Limb (tissue), 2 donors: ENCODE data around the gene NAT14.
"Not testable (repeated sequence)": the region's sequence is repeated elsewhere in the genome, so short reads cannot be mapped to it uniquely, and the experiment has no call there.

ENCODE experiments used
- DNase-seq, 2 donors: peaks; one replicate each; pipeline ENCODE4 v3.0.0-alpha.2; 2016; ENCODE audit errors: extremely low spot score in 2 of 2

NAT14 gene, protein sequence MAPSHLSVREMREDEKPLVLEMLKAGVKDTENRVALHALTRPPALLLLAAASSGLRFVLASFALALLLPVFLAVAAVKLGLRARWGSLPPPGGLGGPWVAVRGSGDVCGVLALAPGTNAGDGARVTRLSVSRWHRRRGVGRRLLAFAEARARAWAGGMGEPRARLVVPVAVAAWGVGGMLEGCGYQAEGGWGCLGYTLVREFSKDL

DNA sequence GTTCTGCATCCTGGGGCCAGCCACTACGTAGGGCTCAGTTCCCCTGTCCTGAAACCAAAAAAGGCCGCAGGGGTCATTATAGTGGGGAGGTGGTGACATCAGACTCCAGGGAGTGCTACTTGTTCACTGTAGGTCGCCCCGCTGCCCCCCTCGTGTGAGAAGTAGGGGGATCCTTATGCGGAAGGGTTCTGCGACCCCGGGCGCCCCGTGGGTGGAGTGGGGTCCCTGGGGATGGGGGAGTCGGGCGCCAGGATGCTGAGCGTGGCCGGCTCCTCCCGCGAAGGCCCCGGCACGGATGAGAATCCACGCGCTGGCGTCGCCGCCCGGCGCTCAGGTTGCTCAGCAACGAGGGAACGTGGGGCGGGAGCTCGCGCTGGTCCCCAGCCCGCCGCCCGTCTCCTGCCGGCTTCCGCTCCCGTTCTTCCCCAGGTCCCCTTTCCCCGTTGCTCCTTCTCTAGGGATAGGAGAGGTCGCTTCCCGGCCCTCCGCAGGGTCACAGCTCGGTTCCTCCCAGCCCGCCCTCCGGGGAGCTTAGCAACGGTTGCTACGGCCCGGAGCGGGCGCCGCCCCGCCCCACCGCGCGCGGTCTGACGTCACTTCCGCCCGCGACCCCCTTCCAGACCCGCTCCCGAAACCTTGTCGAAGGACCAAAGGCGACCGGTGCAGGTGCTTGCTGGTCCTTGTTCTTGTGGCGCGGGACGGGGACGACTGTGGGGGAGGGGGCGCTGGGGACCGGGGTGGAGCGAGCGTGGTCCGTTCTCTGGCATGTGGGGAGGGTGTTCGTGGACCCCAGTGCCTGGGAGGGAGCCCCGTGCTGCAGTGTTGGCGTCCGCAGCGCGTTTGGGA, at the start of gene NAT14:
TSS of gene NAT14 (plus strand) at position 596 of the 846 bp plus-strand sequence. CDS start 521 bp downstream, outside the sequence.
- peak; percentile 75 to 93 for DNase-seq

DNA sequence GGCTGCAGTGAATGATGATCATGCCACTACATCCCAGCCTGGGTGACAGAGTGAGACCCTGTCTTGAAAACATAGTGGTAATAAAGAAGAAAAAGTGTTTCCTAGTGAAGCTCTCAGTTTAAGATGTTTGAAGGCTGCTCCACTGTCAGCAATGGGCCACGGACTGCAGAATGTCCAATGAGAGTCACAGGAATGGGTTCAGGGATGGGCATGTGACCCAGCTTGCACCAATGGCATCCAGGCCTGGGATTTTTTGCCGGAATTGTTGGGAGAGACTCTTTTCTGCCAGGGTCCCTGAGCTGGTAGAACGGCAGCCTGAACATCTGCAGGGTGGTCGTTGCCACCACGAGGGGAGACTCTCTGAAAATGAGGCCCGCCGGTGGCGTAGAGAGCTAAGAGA, 48.1 kb upstream of the NAT14 start:
- no peak for DNase-seq

DNA sequence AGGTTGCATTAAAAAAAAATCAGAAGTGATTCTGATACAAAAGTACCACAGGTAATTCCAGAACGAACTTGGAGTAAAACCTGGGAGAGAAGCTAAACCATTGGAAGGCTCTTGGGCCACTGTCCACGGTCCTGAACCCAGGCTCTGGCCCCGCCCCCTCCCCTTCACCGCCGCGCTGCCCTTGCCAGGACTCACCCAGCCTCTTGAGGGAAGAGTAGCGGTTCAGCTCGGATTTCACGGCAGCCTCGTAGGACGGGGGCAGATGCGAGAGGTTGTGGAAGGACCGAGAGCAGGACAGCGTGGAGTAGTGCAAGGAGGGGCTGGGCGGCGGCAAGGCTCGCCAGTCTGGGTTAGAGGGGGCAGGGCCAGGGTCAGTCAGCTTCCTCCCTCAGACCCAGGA, 47.6 kb upstream of the NAT14 start:
- peak; percentile 57 to 85 for DNase-seq

DNA sequence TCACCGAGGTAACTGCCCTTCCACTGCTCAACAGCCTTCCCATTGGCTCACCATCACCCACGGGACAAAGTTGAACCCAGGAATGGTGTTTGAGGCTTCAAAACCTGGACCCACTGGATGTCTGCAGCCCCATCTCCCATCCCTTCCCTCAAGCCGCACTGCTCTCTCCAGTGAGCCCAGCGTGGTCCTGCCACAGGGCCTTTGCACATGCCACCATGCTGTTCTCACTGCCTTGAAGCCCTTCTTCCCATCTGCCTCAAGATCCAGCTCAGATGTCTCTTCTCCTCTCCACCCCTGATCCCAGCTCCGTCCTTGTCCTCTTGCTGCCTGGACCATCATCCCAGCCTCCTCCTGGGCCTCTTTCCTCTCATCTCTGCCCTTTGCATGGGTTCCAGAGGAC, 45.9 kb upstream of the NAT14 start:
- no peak for DNase-seq

DNA sequence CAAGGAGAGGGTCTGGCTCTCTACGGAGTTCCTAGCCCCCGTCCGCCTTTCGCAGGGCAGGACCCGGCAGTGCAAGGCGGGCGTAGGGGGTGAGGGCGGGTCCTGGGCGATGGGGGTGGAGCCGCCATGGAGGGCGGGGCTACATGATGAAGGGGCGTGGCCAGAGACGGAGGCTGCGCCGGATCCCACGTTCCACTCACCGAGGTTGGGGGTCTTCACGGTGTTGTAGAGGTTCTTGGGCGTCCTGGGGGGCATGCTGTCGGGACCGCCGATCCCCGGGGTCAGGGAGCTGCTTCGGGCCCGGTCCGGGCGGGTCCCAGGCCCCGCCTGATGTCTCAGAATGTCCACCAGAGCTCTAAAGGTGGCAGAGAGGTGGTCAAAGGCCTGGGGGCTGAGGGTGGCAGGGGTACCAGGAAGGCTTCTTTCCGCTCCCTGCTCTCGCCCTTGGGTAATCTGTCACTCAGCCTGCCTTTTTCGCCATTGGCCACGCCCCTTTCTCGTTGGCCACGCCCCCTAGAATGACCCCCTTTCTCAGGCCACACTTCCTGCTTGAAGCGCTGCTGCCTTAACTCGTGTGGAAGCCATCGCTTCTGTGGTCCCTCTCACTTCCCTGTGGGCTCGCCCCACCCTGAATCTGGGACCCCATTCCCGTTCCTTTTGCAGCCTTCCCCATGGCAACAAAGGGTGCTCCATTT, 44.4 kb upstream of the NAT14 start:
- DNase-seq: no peak

DNA sequence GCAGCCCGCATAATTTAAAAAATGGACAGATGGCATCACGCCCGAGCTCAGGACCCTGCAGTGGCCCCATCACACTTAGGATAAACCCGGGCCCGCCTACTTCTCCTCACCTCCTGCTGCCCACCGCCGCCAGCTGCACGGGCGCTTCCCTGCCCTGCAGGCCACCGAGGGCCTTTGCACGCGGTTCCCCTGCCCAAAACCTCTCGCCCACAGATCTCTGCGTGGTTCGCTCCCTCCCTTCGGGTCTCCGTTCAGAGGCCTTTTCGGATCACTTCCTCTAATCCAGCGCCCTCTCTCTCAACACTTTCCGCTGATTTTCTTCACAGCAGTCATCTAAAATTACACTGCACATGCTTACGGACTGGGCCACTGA, 43.7 kb upstream of the NAT14 start:
- no peak for DNase-seq

DNA sequence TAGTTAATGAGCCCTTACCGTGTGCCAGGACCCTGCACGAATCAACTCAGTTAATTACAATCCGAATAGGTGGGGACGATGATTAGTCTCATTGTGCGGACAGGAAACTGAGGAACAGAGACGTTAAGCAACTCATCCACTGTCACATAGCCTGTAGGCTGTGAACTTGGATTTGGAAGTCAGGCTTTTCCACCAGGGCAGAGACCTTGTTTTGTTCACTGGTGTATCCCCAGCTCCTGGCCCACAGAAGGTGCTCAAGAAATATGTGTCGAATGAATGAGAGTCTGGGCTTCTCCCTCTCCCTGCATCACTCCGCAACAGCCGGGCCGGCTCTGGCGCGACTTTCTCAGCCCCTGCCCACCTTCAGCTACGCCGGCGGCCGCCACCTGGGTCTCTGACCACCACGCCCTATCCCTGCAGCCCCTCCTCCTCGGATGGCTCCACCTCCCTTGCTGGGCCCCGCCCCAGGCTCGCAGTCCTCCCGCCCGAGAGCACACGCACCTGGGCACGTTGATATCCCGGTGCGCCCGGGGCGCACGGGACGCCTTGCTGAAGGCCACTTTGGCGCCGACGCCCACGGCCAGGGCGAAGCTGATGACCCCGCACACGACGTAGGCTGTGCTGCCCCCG, 43.2 kb upstream of the NAT14 start:
- no peak for DNase-seq

DNA sequence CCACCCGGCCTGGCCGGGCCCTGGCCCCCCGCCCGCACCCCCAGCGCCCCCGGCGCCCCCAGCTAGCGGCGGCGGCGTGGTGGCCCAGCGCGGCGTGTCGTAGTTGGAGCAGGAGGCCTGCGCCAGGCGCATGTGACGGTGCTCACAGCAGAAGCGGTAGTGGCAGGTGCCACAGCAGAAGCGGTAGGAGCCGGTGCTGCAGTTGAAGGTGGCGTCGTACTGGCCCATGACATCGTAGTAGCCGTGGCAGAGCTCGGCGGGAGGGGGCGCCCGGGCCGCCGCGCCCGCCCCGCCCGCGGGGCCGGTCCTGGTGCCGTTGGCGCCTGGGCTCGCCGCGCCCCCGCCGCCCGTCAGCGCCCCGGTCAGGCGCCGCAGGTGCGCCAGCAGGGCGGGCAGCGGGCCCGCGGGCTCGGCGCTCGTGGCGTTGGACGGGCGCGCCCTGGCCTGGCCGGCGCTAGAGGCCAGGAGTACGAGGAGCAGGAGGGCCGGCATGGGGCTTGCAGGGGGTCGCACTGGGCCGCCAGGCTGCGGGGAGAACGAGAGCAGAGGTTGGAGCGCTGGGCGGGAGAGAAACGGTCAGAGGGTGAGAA, 42.5 kb upstream of the NAT14 start:
- DNase-seq: no peak

DNA sequence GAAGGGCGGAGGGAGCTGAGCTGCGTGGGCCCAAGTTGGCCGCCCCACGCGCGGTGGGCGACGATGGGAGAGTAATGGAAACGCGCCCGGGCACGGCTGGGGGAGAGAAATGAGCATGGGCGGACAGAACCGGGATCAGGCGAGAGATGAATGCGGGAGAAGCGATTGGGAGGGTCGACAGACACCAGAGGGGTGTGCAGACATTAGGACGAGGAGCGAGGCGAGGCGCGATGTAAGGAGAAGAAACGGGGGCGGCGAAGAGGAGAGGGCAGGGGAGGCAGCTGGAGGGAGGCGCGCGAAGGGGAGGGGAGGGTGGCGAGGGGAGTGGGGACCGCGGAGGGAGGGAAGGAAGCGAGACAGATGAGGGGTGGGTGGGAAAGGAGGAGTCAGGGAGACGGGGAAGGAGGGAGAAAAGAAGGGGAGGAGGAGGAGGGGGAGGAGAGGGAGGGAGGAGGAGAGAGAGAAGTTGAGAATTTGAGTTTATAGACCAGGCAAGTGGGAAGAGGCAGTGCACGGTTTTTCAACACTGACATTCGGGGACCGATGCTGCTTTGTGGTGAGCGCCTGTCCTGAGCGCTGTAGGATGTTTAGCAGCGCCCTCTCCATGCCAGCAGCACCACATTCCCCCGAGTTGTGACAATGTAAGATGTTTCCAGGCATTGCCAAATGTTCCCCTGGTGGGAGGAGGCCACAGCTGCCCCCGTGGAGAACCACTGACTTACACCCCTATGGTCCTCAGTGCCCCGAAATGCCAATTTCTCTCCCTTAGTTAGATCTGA, 41.8 kb upstream of the NAT14 start, which contains the start of gene SHISA7:
TSS of gene SHISA7 (minus strand) at position 256 of the 779 bp plus-strand sequence. CDS start 437 bp downstream, outside the sequence.
- no peak for DNase-seq

DNA sequence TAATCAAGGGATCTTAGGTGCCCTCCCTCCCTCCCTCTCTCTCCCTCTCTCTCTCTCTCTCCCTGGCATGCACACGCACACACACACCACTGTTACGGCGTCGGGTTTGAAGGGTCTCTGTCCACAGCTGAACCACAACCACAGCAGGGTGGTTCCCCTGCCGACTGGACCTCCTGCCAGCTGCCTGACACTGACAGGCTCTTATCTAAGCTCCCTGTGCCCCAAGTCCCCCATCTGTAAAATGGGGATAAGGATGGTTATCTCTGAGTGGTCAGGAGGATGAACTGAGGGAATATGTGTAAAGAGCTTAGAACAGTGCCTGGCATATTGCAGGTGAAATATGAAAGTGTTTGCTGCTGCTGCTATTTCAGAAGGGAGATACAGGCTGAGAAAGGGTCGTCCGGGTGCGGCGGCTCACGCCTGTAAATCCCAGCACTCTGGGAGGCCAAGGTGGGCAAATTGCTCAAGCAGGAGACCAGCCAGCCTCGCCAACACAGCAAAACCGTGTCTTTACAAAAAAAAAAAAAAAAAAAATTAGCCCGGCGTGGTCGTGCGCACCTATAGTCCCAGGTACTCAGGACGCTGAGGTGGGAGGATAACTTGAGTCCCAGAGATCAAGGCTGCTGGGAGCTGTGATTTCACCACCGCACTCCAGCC, 41.0 kb upstream of the NAT14 start:
- no peak for DNase-seq

DNA sequence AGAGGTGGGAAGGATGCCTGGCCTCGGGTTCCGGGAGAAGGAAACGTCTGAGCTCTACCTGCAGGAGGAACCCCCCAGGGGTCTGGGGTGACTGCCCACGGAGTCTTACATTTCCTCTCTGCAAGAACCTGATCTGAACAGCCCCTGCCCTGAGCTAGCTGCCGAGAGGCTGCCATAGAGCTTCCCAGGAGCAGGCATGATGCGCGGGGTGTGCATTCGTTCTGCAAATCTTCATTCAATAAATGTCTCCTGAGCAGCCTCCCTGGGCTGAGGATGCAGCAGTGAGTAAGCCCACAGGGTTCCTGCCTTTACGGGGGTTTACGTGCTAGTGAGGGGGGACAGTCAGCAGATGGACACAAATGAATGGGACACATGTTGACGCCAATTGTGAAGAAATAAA, 40.3 kb upstream of the NAT14 start:
- DNase-seq: no peak

DNA sequence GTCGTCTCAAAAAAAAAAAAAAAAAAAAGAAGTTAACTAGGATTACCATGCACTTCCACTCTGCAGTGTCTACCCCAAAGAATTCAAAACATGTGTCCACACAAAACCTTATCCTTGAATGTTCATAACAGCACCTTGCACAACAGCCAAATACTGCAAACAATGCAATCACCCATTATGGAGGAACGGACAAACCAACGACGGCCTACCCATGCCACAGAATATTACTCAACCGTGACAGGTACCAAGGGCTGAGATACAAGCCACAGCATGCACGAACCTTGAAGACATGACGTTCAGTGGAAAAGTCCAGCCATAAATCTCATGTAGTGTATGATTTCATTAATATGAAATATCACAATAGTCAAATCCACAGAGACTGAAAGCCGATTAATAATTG, 38.9 kb upstream of the NAT14 start:
- DNase-seq: no peak

DNA sequence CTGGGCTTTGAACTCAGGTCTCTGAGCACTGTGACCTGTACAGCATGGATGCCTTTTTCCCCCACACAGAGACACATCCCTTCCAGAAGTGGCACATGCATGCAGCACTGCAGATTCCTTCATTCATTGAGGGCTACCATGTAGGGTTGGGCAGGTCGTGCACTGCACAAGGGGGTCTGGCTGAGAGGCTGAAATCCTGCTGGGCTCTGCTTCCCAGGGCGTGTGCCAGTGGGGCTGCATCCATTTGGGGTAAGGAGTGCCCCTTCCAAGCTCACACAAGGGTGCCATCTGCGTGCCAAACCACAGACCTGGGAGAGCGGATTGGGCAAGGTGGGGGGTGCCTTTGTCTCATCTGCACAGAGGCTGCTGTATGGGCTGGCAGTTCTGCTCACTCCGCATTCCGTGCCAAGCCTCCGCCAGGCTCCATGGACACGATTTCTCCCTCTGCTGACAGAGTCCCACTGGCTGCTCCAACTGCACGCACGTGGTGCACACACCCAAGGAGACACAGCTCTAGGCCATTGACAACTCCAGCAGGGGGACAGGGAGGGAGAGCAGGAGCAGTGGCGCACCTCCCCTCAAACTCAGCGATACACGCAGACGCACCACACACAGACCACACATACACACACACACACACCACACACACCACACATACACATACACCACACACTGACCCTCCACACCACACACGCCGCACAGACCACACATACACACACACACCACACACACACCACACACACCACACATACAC, 37.4 kb upstream of the NAT14 start:
- DNase-seq: no peak

DNA sequence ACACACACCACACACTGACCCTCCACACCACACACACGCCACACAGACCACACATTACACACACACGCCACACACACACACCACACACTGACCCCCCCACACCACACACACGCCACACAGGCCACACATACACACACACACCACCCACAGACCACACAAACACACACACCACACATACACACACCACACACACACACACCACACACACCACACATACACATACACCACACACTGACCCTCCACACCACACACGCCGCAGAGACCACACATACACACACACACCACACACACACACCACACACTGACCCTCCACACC, 36.9 kb upstream of the NAT14 start:
- not testable (repeated sequence) for DNase-seq

DNA sequence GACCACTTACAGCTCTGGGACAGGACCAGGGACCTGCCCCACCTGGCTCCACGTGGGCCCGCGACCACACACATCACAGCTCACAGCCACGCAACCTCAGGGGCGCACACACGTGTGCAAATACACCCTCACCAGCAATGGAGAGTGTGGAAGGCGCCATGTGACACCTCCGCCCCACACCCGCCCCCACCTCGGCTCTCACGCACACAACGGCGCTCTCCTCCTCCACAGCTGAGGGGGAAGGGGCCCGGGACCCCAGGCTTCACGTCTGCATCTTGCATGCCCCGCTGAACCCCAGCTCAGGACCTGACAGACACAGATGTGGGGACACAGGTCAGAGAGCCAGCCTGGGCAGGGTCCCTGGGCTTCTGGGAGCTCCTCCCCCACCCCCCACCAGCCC, 35.5 kb upstream of the NAT14 start:
- DNase-seq: no peak

DNA sequence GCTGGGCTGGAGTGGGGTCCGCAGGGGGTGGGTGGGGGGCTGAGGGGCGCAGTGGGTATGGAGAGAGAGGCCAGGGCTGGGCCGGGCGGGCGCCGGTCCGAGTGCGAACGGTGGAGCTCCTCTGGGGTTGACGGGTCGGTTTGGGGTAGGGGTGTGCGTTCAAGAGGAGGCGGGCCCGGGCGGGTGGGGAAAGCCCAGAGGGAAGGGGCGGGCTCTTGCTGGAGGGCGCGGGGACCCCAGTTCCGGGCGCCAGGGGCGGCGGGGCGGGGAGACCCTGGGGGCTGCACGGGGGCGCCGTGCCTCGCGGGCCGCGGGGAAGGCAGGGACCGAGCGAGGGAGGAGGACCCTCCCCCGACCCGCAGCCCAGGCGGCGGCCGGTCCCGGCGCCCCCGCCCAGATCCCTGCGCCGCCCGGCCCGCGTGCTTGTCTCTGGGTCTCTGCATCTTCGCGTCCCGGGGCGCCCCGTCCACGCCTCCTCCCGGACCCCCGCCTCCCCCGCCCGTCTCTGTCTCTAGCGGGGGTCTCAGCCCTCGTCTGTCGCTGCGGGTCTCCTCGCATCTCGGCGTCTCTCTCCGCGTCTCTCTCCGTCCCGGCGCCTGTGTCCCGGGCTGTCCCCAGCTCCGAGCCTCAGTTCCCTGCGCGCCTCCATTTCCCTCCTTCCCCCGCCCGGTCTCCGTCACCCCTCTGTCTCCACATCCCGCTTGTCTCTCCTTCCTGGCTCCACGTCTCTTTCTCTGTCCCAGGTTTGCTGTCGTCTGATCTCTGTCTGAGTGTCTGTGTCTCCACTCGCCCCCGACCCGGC, 33.6 kb upstream of the NAT14 start:
- peak in 1 of 2 donors; percentile 65 for DNase-seq

DNA sequence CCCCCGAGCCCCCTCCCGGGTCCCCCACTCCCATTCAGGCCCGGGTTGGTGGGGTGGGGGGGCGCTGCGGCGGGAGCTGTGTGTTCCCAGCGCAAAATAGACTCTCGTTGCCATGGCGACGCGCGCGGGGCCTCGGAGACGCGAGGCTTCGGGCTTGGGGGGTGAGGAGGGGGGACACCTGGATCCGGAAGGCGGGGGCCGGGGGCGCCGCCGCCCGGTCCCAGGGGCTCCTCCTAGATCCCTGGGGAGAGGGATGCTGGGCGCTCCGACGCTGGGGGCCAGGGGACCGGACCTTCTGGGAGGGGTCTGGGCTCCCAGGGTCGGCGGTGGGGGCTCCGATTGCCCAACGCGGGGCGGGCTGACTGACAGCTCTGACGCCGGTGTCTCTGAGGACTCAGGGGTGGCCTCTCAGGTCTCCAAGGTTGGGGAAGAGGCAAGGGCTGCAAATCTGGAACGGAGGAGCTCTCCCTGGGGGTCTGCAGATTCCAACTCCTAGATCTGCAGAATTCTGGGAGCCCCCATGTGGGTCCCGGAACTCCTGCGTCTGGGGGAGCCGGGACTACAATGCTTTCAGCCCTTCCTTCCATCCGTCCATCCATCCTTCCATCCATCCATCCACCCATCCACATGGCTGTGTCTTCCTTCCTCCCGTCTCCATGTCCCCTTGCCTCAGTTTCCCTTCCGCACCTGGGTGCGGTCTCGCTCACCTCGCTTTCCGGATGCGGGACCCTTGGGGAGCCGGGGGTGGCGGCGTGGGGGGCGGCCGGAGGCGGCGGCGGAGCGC, 32.8 kb upstream of the NAT14 start:
- peak in 1 of 2 donors; percentile 82 for DNase-seq

DNA sequence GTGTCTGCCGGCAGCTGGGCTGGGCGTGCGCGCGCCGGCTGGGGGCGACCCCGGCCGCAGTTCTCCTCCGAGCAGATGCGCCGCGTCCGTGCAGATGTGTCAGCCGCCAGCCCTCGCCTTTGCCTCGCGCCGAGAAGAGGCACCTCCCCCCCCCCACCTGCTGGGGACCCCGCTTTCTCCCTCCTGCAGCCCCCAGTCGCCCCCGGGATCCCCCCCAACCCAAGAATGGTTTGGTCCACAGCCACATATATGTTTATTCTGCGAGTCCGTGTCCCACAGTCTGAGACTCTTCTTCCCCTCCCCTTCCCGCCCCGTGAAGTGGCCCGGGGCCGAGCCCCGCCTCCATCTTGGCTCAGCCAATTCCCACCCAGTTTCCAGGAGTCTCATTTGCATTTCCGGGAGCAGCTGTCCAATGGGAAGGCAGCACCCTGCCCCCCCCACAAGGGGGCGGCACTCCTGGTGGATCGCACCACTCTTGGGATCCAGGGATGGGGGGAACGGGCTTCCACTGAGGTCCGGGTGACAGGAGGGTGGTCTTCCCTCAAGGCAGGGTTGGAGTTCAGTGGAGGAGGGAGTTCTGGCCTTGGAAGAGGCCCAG, 32.1 kb upstream of the NAT14 start:
- peak; percentile 92 to 97 for DNase-seq
